Prostate gland (tissue), 2 donors: ENCODE measurements around the gene NSD1. TPM values are rescaled to one million over a fixed set of nuclear protein-coding genes. Genes with fewer than 3 reads are reported as not detected.

Experiments
- DNase-seq: peaks from one replicate; pipeline ENCODE4 v3.0.0-alpha.2; 2019; ENCODE audit warnings: low spot score
- H3K27ac ChIP-seq, 2 donors: fragments of 200-600 bp; sonication (generic); 2 replicates each; pipeline ENCODE4 v1.5.1; 2017 to 2019
- H3K27me3 ChIP-seq: fragments of 200-600 bp; sonication (generic); replicated peaks from 2 replicates; pipeline ENCODE4 v1.5.1; 2019; ENCODE audit not compliant: insufficient read depth
- H3K36me3 ChIP-seq, 2 donors: fragments of 200-600 bp; sonication (generic); 1 replicate in 1 of 2; 2 replicates in 1 of 2; pipeline versions ENCODE4 v1.5.1 to v1.8.1; 2017 to 2019
- H3K4me1 ChIP-seq: fragments of 200-600 bp; sonication (generic); replicated peaks from 2 replicates; pipeline ENCODE4 v1.5.1; 2019
- H3K4me3 ChIP-seq, 2 donors: fragments of 200-600 bp; sonication (generic); 2 replicates each; pipeline ENCODE4 v1.5.1; 2017 to 2019
- H3K9me3 ChIP-seq: fragments of 200-600 bp; sonication (generic); 2 replicates; pipeline ENCODE4 v1.5.1; 2017
- POLR2A ChIP-seq: fragments of 450-650 bp; IDR thresholded peaks from one replicate; pipeline ENCODE4 v1.6.1; 2016; ENCODE audit warnings: antibody characterized with exemption, mild to moderate bottlenecking
- POLR2AphosphoS5 ChIP-seq: sonication (generic); formaldehyde crosslinking; IDR thresholded peaks from one replicate; pipeline ENCODE4 v1.6.1; 2017; ENCODE audit warnings: antibody characterized with exemption
- WGBS: methylation state at CpG from one replicate; pipeline ENCODE4 v1.1.5; 2018; 5-methylcytosine and 5-hydroxymethylcytosine counted together
- intact Hi-C: fragments of 100-400 bp; cut with DNase I; formaldehyde crosslinking; loops from one replicate; pipeline ENCODE4 v1.14.2; 2022
- total RNA-seq, 2 donors: library from RNA; depleted of rRNA; stranded (reverse); fragments of >200 nt; gene quantifications; one replicate each; pipeline ENCODE4 v1.1.0, GENCODE V29; 2016
- TF ChIP-seq, protein P1 (sequence below), 4 experiments: fragments of 200-600 bp in 2 of 4; fragments of 450-650 bp in 2 of 4; sonication (generic) in 2 of 4; IDR thresholded peaks; 1 replicate in 3 of 4; 2 replicates in 1 of 4; pipeline ENCODE4 v1.5.1; 2016 to 2019; ENCODE audit warnings: antibody characterized with exemption in 4 of 4, mild to moderate bottlenecking in 2 of 4, moderate library complexity in 2 of 4

NSD1 gene
- total RNA-seq, 2 donors from 2014 or later: 37.2 to 53.9 TPM

DNA sequence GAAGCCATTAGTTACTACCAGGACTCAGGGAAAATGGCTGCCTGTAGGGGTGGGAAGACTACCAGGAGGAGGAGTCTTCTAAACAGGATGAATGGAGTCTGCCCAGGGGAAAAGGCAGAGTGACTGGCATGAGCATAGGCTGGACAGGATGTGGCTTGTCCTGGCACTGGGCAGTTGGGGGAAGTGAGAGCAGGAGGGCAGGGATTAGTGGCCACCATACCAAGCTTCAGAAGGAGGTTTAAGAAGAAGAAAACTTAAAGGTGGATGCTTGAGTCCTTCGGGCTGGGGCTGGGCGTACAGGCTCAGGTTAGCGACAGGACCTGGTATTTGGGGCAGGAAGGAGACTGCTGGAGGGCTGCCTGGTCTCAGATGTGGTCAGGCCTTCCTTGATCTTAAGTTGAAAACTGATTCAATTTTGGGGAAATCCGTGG lies 5.0 kb upstream of the NSD1 start:
- DNase-seq: no peak
- 78% methylated on average over 4 of the region's 4 CpGs for WGBS
- no peak overlapping the region for H3K27ac ChIP-seq
- no peaks in the 10 kb centered on the region for H3K4me1 ChIP-seq
- H3K27me3 ChIP-seq: no peaks in the 10 kb centered on the region
- no peaks in the 10 kb centered on the region for H3K9me3 ChIP-seq
- no peak overlapping the region for H3K4me3 ChIP-seq
- no peaks in the 10 kb centered on the region for H3K36me3 ChIP-seq
- intact Hi-C loops: no loop called here
- TF ChIP-seq, protein P1, sequence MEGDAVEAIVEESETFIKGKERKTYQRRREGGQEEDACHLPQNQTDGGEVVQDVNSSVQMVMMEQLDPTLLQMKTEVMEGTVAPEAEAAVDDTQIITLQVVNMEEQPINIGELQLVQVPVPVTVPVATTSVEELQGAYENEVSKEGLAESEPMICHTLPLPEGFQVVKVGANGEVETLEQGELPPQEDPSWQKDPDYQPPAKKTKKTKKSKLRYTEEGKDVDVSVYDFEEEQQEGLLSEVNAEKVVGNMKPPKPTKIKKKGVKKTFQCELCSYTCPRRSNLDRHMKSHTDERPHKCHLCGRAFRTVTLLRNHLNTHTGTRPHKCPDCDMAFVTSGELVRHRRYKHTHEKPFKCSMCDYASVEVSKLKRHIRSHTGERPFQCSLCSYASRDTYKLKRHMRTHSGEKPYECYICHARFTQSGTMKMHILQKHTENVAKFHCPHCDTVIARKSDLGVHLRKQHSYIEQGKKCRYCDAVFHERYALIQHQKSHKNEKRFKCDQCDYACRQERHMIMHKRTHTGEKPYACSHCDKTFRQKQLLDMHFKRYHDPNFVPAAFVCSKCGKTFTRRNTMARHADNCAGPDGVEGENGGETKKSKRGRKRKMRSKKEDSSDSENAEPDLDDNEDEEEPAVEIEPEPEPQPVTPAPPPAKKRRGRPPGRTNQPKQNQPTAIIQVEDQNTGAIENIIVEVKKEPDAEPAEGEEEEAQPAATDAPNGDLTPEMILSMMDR (IDR thresholded peaks at IDR 0.05): no peak
- TF ChIP-seq POLR2AphosphoS5: no peak
- TF ChIP-seq POLR2A: no peak

DNA sequence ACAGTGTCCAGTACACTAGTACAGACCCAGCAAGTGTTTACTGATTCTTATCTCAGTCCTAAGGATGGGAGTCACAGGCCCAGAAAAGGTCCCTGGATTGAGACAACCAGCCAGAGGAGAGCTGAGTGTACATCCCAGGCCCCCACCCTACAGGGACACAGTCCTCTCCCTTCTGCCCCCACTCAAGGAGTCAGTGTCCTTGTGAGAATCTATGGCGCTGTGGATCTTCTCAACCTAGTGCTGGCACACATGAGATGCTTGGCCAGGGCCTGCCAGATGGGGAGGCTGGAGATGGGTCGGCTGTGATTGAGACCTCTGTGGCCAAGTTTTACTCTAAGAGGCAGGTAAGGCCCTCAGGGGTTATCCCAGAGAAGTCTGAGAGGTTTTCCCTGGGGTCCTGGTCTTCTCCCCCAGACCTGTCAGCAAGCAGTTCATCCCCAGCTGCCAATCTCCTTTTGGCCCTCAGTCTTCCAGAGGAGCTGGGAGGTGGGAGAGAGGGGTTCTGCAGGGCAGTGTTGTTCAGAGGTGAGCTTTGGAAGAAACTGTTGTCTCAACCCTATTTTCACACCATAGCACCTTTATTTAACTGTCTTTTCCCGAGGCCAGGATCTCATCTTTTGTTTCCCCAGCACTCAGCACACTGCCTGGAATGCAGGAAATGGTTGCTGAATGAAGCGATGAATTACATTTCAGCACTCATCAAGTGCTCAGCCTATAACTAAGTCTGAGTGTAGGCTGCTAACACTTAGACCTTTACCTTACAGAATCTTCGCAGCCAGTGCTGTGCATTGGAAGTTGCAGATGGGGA lies 3.2 kb upstream of the NSD1 start:
- WGBS: 77% methylated on average over 5 of the region's 5 CpGs
- intact Hi-C loops: loop anchor here (5.0 kb wide), 1 partner anchor 237 kb away; no protein-coding TSS in a partner anchor
- Histone ChIP-seq H3K36me3 (no peaks in the 10 kb centered on the region), H3K27ac (no peak overlapping the region), H3K4me1 (peaks cover 9% of the 10 kb centered on the region), H3K4me3 (no peak overlapping the region), H3K9me3 (no peaks in the 10 kb centered on the region), H3K27me3 (no peaks in the 10 kb centered on the region)
- no peak for TF ChIP-seq POLR2AphosphoS5
- TF ChIP-seq, protein P1 (IDR thresholded peaks at IDR 0.05): no peak
- no peak for TF ChIP-seq POLR2A
- no peak for DNase-seq

DNA sequence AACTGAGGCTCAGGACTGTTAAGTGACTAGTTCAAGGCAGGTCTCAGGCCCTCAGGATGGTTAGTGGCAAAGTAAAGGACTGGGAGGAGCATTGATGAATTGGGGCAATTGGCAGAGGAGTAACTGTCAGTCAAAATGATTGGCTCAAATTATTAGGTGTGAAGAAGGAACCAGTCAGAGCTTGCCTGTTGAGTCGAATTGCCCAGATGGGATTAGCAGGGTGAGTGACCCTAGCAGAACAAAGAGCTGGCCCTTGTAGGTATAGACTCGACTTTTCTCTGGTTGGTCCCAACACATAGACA lies 2.6 kb upstream of the NSD1 start:
- Histone ChIP-seq H3K27ac (no peak overlapping the region), H3K4me1 (peaks cover 9% of the 10 kb centered on the region), H3K36me3 (no peaks in the 10 kb centered on the region), H3K4me3 (no peak overlapping the region), H3K9me3 (no peaks in the 10 kb centered on the region), H3K27me3 (no peaks in the 10 kb centered on the region)
- TF ChIP-seq POLR2A (no peak), POLR2AphosphoS5 (no peak)
- TF ChIP-seq, protein P1 (IDR thresholded peaks at IDR 0.05): no peak
- 46% methylated on average over 2 of the region's 2 CpGs for WGBS
- intact Hi-C loops: loop anchor here (5.0 kb wide), 1 partner anchor 236 kb away; no protein-coding TSS in a partner anchor
- no peak for DNase-seq

- Histone ChIP-seq H3K4me1 (peaks cover 9% of the 10 kb centered on the region), H3K36me3 (no peaks in the 10 kb centered on the region)
These were observed 2.0 kb upstream of the NSD1 start for GRCh38 chr5:177131352-177132135.

More at GRCh38 chr5:177131352-177132135, 2.0 kb upstream of the NSD1 start:
- no peak for TF ChIP-seq POLR2AphosphoS5
- TF ChIP-seq POLR2A: no peak
- TF ChIP-seq, protein P1 (IDR thresholded peaks at IDR 0.05): no peak
- DNase-seq: no peak
- 86% methylated on average over 24 of the region's 31 CpGs for WGBS
- peak overlapping the region; percentile 74 for H3K4me3 ChIP-seq
- H3K27me3 ChIP-seq: no peaks in the 10 kb centered on the region
- peak overlapping the region in 1 of 2 donors; percentile 86 for H3K27ac ChIP-seq
- intact Hi-C loops: loop anchor here (5.0 kb wide), 1 partner anchor 236 kb away; no protein-coding TSS in a partner anchor
- no peaks in the 10 kb centered on the region for H3K9me3 ChIP-seq
